HuH-7.5 (cell line): Measurements from ENCODE around the gene TLR7.

Source experiments
- DNase-seq: peaks from one replicate; pipeline ENCODE4 v3.0.0; 2011; ENCODE audit warnings: low spot score

The TLR7 gene

DNA sequence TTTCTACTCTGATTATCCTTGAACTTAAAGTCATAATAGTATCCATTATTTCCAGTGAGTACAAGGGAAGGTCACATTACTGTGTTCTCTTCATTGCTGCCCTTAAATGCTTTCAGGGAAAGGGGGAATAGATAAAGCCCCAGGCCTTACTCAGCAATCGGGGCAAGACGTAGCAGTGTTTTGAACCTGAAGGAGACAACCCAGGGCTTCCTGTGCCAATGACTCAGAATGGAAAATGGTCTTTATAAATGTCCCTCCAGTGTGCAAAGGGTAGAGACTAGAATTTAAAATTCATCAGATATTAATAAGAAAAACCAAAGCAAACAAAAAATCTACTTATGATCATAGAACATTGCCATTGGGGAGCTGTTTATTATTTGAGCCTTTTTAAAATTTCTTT, 63.3 kb downstream of the TLR7 start:
- no peak for DNase-seq

- DNase-seq: no peak
Observed at GRCh38 chrX:12932244-12932643, 65.4 kb downstream of the TLR7 start.

DNA sequence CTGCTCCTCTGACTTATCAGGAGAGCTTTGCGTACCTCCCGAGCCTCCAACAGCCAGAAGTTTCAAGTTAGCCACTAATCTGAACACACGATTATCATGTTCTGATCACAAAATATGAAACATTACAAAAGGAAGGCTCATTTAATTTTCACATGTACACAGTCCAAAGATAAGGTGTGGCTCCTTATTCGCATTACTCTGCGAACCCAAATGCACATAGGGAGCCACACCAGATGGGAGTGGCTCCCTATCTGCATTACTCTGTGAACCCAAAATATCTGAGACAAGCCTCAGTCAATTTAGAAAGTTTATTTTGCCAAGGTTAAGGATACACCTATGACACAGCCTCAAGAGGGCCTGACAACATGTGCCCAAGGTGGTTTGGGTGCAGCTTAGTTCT, 68.0 kb downstream of the TLR7 start:
- DNase-seq: no peak

- DNase-seq: no peak
Observed at GRCh38 chrX:12936947-12937346, 70.1 kb downstream of the TLR7 start.
